Transverse colon (tissue), 4 donors: Measurements from ENCODE around the gene DAO. TPM values are rescaled to one million over a fixed set of nuclear protein-coding genes. Genes with fewer than 3 reads are reported as not detected.
A peak's percentile ranks its signal among the peaks of the same experiment; 100 is the strongest.

Source experiments
- DNase-seq: peaks from one replicate; pipeline ENCODE4 v3.0.0-alpha.2; 2019
- H3K27ac ChIP-seq, 4 donors: fragments of 200-600 bp; sonication (generic); 2 replicates each; pipeline ENCODE4 v1.5.1; 2016 to 2018; ENCODE audit warnings: inconsistent platforms in 4 of 4
- H3K27me3 ChIP-seq: fragments of 200-600 bp; sonication (generic); 2 replicates; pipeline ENCODE4 v1.5.1; 2017; ENCODE audit warnings: inconsistent platforms
- H3K36me3 ChIP-seq, 4 donors: fragments of 200-600 bp; sonication (generic); 2 replicates each; pipeline ENCODE4 v1.5.1; 2017 to 2019; ENCODE audit warnings: inconsistent platforms in 4 of 4
- H3K4me1 ChIP-seq, 4 donors: fragments of 200-600 bp; sonication (generic); 2 replicates each; pipeline ENCODE4 v1.5.1; 2017 to 2020; ENCODE audit warnings: inconsistent platforms in 4 of 4
- H3K4me3 ChIP-seq, 4 donors: fragments of 200-600 bp; sonication (generic); 1 replicate in 1 of 4; 2 replicates in 3 of 4; pipeline versions ENCODE4 v1.5.1 to v1.6.1; 2017 to 2019; ENCODE audit warnings: inconsistent platforms in 4 of 4
- H3K9me3 ChIP-seq, 2 donors: fragments of 200-600 bp; sonication (generic); 2 replicates each; pipeline ENCODE4 v1.5.1; 2017 to 2019; ENCODE audit warnings: inconsistent platforms in 2 of 2
- EP300 ChIP-seq: sonication (generic); formaldehyde crosslinking; IDR thresholded peaks from one replicate; pipeline ENCODE4 v1.6.1; 2017; ENCODE audit warnings: antibody characterized with exemption, low read depth
- POLR2A ChIP-seq: fragments of 450-650 bp; IDR thresholded peaks from one replicate; pipeline ENCODE4 v1.6.1; 2016; ENCODE audit warnings: antibody characterized with exemption, mild to moderate bottlenecking, moderate library complexity
- POLR2AphosphoS5 ChIP-seq, 3 donors: sonication (generic); formaldehyde crosslinking; IDR thresholded peaks; one replicate each; pipeline ENCODE4 v1.6.1; 2016; ENCODE audit warnings: antibody characterized with exemption in 3 of 3
- WGBS, 2 donors: methylation state at CpG; one replicate each; pipeline ENCODE4 v1.1.5; 2018; ENCODE audit warnings: low coverage in 1 of 2; 5-methylcytosine and 5-hydroxymethylcytosine counted together
- in situ Hi-C, 4 donors: fragments of 200-750 bp; cut with MboI; loops; one replicate each; pipeline versions ENCODE4 v1.15.0 to v1.15.1; 2017; ENCODE audit warnings: low sequenced_read_pairs in 3 of 4, low pct_ligation_motif_present in 1 of 4, low pct_unique_long_range_greater_than_20kb in 1 of 4
- intact Hi-C: fragments of 100-400 bp; cut with DNase I; formaldehyde crosslinking; loops from one replicate; pipeline ENCODE4 v1.15.1; 2023; ENCODE audit warnings: low total_unique reads
- total RNA-seq, 4 donors: library from RNA; depleted of rRNA; stranded (reverse); fragments of >200 nt; gene quantifications; one replicate each; pipeline ENCODE4 v1.1.0, GENCODE V29; 2016
- TF ChIP-seq, protein P1 (sequence below), 5 experiments: fragments of 200-600 bp in 3 of 5; fragments of 450-650 bp in 2 of 5; sonication (generic) in 3 of 5; IDR thresholded peaks; 1 replicate in 2 of 5; 2 replicates in 3 of 5; pipeline ENCODE4 v1.5.1; 2016 to 2017; ENCODE audit warnings: antibody characterized with exemption in 5 of 5, inconsistent platforms in 3 of 5, mild to moderate bottlenecking in 2 of 5, moderate library complexity in 1 of 5

The DAO gene
- total RNA-seq, 4 donors from 2014 or later = 3.7 to 7.1 (median 4.4) TPM; not detected in 1

DNA sequence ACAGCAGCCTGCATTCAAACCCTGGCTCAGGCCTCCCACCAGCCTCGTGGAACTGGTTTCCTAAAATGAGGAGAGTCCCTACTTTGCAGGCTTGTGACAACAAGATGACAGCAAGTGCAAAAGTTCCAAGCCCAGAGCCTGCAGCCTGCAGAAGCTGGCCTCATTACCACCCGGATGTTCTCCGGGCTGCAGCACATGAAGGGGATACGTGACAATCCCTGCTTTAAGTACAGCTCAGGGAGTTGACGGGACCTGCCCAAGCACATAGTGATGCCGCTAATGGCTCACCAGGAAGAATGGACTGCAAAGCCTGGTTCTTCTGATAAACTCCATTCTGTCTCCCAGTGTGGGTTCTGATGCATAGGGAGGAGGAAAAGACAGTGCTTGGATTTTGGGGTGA, 37.5 kb upstream of the DAO start:
- TF ChIP-seq POLR2AphosphoS5 (IDR thresholded peaks at IDR 0.05) = no peak
- TF ChIP-seq EP300 = no peak
- no peak for TF ChIP-seq POLR2A
- TF ChIP-seq, protein P1, sequence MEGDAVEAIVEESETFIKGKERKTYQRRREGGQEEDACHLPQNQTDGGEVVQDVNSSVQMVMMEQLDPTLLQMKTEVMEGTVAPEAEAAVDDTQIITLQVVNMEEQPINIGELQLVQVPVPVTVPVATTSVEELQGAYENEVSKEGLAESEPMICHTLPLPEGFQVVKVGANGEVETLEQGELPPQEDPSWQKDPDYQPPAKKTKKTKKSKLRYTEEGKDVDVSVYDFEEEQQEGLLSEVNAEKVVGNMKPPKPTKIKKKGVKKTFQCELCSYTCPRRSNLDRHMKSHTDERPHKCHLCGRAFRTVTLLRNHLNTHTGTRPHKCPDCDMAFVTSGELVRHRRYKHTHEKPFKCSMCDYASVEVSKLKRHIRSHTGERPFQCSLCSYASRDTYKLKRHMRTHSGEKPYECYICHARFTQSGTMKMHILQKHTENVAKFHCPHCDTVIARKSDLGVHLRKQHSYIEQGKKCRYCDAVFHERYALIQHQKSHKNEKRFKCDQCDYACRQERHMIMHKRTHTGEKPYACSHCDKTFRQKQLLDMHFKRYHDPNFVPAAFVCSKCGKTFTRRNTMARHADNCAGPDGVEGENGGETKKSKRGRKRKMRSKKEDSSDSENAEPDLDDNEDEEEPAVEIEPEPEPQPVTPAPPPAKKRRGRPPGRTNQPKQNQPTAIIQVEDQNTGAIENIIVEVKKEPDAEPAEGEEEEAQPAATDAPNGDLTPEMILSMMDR (IDR thresholded peaks at IDR 0.05) = no peak
- no peaks in the 10 kb centered on the region for H3K9me3 ChIP-seq
- peaks cover 19 to 39% (median 28%) of the 10 kb centered on the region in 4 donors for H3K4me1 ChIP-seq
- H3K27me3 ChIP-seq = no peaks in the 10 kb centered on the region
- intact Hi-C loops = no loop called here
- in situ Hi-C loops = no loop called here
- no peak overlapping the region for H3K4me3 ChIP-seq
- peaks cover 0 to 6% (median 0%) of the 10 kb centered on the region in 4 donors for H3K36me3 ChIP-seq
- DNase-seq = no peak
- WGBS, 2 donors = 84 to 91% methylated on average over 4 to 6 of the region's 6 CpGs
- H3K27ac ChIP-seq = peak overlapping the region in 2 of 4 donors; percentile 4 to 11

DNA sequence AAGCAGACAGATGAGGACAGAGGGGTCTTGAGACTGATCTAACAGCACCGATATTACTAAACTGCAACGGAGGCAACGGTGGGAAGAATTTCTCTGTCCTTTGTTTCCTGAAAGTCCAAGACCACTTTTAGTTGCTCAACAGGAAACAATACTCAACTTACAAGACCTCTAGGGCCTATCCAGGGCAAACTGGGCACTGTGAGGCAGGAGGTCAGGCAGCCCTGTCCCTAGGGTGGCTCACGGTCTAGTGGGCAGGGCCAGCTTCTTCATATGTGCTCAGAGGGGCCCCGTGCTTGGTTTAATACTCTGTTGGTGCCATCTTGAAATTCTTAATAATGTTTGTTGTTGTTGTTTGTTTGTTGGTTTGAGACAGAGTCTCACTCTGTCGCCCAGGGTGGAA, 36.7 kb upstream of the DAO start:
- in situ Hi-C loops = no loop called here

DNA sequence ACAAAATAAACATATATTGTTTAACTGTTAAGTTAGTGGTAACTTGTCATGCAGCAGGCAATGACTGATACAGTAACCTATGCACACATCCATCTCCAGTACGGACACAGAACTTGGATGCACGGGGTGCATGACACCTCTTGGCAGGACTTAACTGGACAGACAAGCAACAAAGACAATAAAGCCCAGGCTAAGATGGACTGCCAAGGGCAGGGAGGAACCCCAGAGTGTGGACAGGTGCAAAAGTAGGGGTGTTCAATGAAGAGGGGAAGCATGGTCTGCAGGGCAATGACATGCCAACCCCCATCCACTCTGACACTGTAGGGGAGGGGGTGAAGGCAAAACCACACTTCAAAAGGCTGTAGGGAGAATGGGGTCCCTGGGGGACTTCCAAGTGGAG, 34.2 kb upstream of the DAO start:
- DNase-seq = no peak
- H3K9me3 ChIP-seq = no peaks in the 10 kb centered on the region
- intact Hi-C loops (no loop called here), in situ Hi-C loops (no loop called here)
- no peak overlapping the region for H3K4me3 ChIP-seq
- peak overlapping the region in 1 of 4 donors; percentile 31 for H3K27ac ChIP-seq
- TF ChIP-seq, protein P1 (IDR thresholded peaks at IDR 0.05) = no peak
- TF ChIP-seq POLR2AphosphoS5 (IDR thresholded peaks at IDR 0.05) (no peak), POLR2A (no peak), EP300 (no peak)
- WGBS, 2 donors = 91% methylated on average over 2 of the region's 2 CpGs; no CpG with 5 or more reads in 1 of the 2 donors
- H3K4me1 ChIP-seq = peaks cover 4 to 24% (median 7%) of the 10 kb centered on the region in 4 donors
- H3K36me3 ChIP-seq = peaks cover 0 to 17% (median 0%) of the 10 kb centered on the region in 4 donors
- H3K27me3 ChIP-seq = no peaks in the 10 kb centered on the region

More for the DNA sequence above, 36.7 kb upstream of the DAO start:
- Histone ChIP-seq H3K9me3 (no peaks in the 10 kb centered on the region), H3K27ac (peak overlapping the region in 3 of 4 donors; percentile 2 to 11 (median 4)), H3K36me3 (peaks cover 0 to 15% (median 0%) of the 10 kb centered on the region in 4 donors), H3K27me3 (no peaks in the 10 kb centered on the region), H3K4me3 (no peak overlapping the region), H3K4me1 (peaks cover 23 to 36% (median 25%) of the 10 kb centered on the region in 4 donors)
- no peak for DNase-seq
- WGBS, 2 donors = 80 to 88% methylated on average over 1 to 6 of the region's 6 CpGs
- TF ChIP-seq EP300 (no peak), POLR2AphosphoS5 (IDR thresholded peaks at IDR 0.05) (no peak), POLR2A (no peak)
- TF ChIP-seq, protein P1 (IDR thresholded peaks at IDR 0.05) = no peak
- intact Hi-C loops = no loop called here

DNA sequence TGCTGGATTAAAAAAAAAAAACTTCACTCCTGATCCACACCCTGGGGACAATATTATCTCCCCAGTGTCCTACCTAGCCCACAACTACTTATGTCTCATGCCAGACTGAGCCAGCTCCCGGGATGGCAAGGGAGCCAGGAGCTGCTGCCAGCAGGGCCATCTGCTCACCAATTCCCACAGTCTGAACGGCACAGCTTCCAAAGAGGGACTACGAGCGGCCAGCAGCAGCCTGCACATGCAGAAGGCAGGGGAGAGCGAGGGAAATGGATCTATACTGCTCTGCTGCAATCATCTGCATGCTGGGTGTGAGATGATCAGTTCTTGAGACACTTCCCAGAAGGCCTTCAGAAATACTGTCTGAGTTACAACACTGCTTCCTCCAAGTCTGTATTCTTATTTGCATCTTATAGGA, 33.6 kb upstream of the DAO start:
- Histone ChIP-seq H3K36me3 (peaks cover 0 to 17% (median 0%) of the 10 kb centered on the region in 4 donors), H3K4me1 (peaks cover 4 to 24% (median 7%) of the 10 kb centered on the region in 4 donors), H3K4me3 (no peak overlapping the region), H3K27ac (peak overlapping the region in 2 of 4 donors; percentile 11 to 31), H3K9me3 (no peaks in the 10 kb centered on the region), H3K27me3 (no peaks in the 10 kb centered on the region)
- in situ Hi-C loops = no loop called here
- 44% methylated on average over 5 of the region's 5 CpGs; no CpG with 5 or more reads in 1 of the 2 donors for WGBS, 2 donors
- no peak for DNase-seq
- intact Hi-C loops = no loop called here
- TF ChIP-seq, protein P1 (IDR thresholded peaks at IDR 0.05) = no peak
- TF ChIP-seq POLR2AphosphoS5 (IDR thresholded peaks at IDR 0.05) = no peak
- no peak for TF ChIP-seq POLR2A
